GM13977 (cell line): Measurements from ENCODE around the gene SLC4A4.

Experiments
- DNase-seq: peaks from one replicate; pipeline ENCODE4 v3.0.0; 2012; ENCODE audit warnings: low spot score
- in situ Hi-C: fragments of 300-500 bp; cut with MboI; formaldehyde crosslinking; loops from one replicate; pipeline ENCODE4 v1.12.0; 2022; ENCODE audit warnings: low sequenced_read_pairs, low pct_unique_long_range_greater_than_20kb, mixed read lengths, inconsistent platforms; ENCODE audit not compliant: unreplicated experiment
- TF ChIP-seq, protein P1 (sequence below): IDR thresholded peaks from 2 replicates; pipeline ENCODE4 v1.5.1; 2012; ENCODE audit warnings: mild to moderate bottlenecking, control low read depth; ENCODE audit not compliant: insufficient read depth; ENCODE audit errors: extremely low read depth, missing control alignments

Gene SLC4A4

DNA sequence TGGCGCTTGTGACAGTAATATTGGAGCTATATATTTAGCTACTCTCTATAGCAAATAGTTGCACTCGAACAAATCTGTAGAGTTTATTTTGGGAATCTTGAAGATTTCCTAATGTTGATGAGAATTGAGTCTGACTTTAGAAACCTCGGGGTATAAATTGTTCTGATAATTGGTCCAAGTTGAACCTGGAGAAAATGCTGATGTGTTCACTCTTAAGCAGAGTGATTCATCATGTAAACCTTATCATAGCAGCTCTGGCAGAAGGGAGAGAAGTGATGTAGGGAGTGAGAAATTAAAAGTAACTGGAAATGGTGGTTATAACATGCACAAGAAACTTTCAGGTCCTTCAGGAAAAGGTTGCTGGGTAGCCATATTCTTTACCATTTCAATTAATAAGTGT is 16.4 kb upstream of the SLC4A4 start:
- no peak for DNase-seq
- in situ Hi-C loops: no loop called here
- TF ChIP-seq, protein P1, sequence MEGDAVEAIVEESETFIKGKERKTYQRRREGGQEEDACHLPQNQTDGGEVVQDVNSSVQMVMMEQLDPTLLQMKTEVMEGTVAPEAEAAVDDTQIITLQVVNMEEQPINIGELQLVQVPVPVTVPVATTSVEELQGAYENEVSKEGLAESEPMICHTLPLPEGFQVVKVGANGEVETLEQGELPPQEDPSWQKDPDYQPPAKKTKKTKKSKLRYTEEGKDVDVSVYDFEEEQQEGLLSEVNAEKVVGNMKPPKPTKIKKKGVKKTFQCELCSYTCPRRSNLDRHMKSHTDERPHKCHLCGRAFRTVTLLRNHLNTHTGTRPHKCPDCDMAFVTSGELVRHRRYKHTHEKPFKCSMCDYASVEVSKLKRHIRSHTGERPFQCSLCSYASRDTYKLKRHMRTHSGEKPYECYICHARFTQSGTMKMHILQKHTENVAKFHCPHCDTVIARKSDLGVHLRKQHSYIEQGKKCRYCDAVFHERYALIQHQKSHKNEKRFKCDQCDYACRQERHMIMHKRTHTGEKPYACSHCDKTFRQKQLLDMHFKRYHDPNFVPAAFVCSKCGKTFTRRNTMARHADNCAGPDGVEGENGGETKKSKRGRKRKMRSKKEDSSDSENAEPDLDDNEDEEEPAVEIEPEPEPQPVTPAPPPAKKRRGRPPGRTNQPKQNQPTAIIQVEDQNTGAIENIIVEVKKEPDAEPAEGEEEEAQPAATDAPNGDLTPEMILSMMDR: no peak

DNA sequence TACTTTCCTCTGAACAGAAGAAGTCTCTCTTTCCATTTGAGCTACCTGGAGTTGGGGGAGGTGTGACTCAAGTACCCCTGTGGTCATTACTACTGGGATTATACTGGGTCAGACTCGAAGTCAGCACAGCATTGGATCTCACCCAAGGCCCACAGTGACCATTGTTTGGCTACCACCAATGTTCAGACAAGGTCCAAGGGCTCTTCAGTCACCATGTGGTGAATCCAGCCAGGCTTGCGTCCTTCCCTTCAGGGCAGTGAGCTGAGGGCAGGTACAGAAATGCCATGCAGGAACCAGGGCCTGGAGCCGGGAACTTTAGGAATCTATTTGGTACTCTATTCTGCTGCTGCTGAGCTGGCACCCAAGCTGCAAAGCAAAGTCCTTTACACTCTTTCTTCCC is 5.5 kb upstream of the SLC4A4 start:
- in situ Hi-C loops: no loop called here
- DNase-seq: no peak
- TF ChIP-seq, protein P1: no peak

DNA sequence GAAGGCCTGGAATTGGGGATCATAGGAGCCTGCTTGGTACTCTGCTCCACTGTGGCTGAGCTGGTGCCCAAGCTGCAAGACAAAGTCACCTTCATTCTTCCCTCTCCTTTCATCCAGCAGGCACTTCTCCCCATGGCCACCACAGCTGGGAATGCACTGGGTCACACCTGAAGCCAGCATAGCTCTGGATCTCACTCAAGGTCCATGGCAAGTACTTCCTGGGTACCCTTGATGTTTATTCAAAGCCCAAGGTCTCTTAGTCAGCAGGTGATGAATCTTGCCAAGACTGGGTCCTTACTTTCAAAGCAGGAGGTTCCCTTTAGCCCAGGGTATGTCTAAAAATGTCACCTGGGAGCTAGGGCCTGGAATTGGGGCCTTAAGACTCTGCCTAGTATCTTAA is 4.9 kb upstream of the SLC4A4 start:
- DNase-seq: no peak

DNA sequence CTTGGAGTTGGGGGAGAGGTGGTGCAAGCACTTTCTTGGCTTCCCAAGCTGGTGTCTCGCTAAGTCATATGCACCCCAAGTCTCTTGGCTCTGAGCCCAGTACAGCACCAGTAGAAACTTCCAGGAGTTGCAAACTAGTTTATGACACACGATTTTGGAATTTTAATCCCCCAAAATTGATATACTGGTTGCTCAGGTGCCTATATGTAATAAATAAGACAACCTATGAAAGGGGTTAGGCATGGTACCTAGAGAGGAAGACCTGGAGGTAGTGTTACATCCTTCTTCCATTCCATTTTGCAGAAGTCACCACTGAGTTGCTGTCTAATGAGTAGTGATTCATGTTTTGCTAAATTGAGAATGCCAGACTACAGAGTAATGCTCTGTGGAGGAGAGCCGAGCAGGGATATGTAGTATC is 4.3 kb upstream of the SLC4A4 start:
- TF ChIP-seq, protein P1: no peak
- in situ Hi-C loops: no loop called here
- no peak for DNase-seq

More for the DNA sequence above, 4.9 kb upstream of the SLC4A4 start:
- TF ChIP-seq, protein P1: no peak
- in situ Hi-C loops: no loop called here

DNA sequence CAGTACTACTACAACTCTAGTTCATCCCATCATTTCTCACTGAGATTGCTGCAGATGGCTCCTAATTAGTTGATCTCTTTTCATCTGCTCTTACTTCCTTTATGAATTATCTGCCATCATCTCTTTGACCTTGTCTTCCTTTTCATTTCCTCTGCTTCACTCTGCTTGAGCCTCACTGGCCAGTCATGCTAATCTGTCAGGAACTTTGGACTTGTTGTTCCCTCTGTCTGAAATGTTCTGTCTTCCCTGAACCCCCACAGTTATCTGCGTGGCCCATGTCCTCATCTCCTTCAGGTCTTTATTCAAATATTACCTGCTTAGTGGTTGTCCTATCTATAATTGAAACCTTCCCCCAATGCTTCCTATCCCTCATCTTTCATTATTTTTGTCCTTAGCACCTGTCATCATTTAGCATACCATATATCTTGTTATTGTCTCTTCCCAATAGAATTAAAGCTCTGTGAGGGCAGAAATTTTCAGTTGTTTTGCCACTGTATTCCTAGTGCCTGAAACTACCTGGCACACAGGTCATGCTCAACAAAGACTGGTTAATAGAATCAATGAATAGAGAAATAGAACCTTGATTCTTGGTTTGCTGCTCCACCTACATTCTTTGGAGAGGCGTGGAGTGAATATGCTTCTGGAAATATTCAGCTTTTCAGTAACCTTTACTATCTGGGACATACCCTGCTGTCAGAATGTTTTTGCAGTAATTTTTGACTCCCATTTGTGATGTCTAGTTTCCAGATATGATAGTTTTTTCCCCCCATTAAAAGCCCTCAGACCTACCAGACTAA is 5.0 kb downstream of the SLC4A4 start:
- TF ChIP-seq, protein P1: no peak
- DNase-seq: no peak
- in situ Hi-C loops: no loop called here

DNA sequence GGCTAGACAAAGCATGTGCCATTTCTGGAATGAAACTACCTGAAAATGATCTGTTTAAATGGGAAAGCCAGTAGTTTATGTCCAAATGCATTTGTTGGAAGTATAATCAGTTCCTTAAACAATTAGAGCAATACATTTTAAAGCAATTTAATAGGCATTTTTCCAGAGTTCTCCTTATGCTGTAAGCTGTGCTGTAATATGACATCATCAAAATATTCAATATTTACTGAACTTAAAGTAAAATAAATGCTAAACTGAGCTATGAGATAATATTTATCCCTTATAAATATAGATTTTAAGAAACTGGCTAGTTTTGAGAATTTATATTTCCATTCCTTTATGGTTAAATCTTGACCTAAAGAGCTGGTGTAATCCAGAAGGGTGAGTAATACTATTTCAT is 7.9 kb downstream of the SLC4A4 start:
- TF ChIP-seq, protein P1: no peak
- no peak for DNase-seq
- in situ Hi-C loops: no loop called here
